Measurements from ENCODE around the gene TMPRSS2.

The TMPRSS2 gene

DNA sequence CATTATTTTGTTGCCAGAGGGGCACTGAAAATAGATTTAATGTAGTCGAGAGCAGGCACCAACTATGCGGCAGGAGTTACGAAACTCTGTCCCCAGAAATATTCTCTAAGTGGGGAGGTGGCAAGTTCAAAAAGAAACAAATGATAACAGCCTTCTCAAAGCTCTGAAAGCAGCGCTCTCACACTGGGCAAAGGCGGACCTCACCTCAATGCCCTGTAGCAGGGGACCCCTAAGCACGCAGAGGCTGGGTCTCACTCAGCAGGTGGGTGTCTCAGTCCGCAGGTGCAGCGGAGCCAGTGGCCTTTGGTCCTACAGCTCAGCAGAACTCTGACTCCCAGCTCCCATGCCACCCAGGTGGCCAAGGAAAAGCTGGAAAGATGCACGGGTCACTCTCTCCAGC, 21.8 kb upstream of the TMPRSS2 start:
- H3K27ac ChIP-seq (ENCODE audit: low read length) = no peak overlapping the region
- no peaks in the 10 kb centered on the region for H3K36me3 ChIP-seq (ENCODE audit: control insufficient read depth, low read depth, low read length)
- H3K9ac ChIP-seq (ENCODE audit: low read length) = no peak overlapping the region
- no peaks in the 10 kb centered on the region for H3K4me1 ChIP-seq (ENCODE audit: control insufficient read depth, low read depth, low read length)
- no peaks in the 10 kb centered on the region for H3K27me3 ChIP-seq (ENCODE audit: control insufficient read depth, insufficient read depth, low read length)
- no peaks in the 10 kb centered on the region for H3K9me3 ChIP-seq (ENCODE audit: control insufficient read depth, low read depth, low read length)
- no peak overlapping the region for H3K4me3 ChIP-seq (ENCODE audit: low read length)

GRCh38 chr21:41526478-41527087, 18.6 kb upstream of the TMPRSS2 start:
- H3K9ac ChIP-seq (ENCODE audit: low read length) = no peak overlapping the region
- H3K27me3 ChIP-seq (ENCODE audit: control insufficient read depth, insufficient read depth, low read length) = no peaks in the 10 kb centered on the region

DNA sequence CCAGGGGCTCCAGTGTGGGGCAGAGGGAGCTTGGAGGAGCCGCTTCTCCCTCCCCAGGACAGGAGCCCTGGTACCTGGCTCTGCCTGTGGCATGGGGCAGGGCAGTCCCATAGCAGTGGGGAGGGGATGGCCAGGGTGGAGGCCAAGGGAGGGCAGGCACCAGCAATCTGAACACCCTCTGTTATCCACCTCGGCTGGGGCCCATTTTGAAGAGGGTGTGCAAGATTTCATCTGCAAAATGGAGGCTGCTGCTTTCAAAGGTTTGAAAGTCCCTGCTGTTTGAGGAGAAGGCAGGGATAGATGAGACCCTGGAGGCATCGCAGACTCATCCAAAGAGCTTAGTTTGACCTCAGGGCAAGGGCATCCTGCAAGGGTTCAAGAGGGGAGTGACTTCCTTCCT, 15.2 kb upstream of the TMPRSS2 start:
- Histone ChIP-seq H3K9ac (ENCODE audit: low read length) (no peak overlapping the region), H3K9me3 (ENCODE audit: control insufficient read depth, low read depth, low read length) (no peaks in the 10 kb centered on the region), H3K36me3 (ENCODE audit: control insufficient read depth, low read depth, low read length) (no peaks in the 10 kb centered on the region), H3K4me1 (ENCODE audit: control insufficient read depth, low read depth, low read length) (no peaks in the 10 kb centered on the region), H3K27me3 (ENCODE audit: control insufficient read depth, insufficient read depth, low read length) (no peaks in the 10 kb centered on the region), H3K4me3 (ENCODE audit: low read length) (no peak overlapping the region), H3K27ac (ENCODE audit: low read length) (no peak overlapping the region)

More at GRCh38 chr21:41526478-41527087, 18.6 kb upstream of the TMPRSS2 start:
- no peaks in the 10 kb centered on the region for H3K4me1 ChIP-seq (ENCODE audit: control insufficient read depth, low read depth, low read length)
- H3K9me3 ChIP-seq (ENCODE audit: control insufficient read depth, low read depth, low read length) = no peaks in the 10 kb centered on the region
- H3K36me3 ChIP-seq (ENCODE audit: control insufficient read depth, low read depth, low read length) = no peaks in the 10 kb centered on the region
- no peak overlapping the region for H3K27ac ChIP-seq (ENCODE audit: low read length)
- no peak overlapping the region for H3K4me3 ChIP-seq (ENCODE audit: low read length)

GRCh38 chr21:41521489-41522027, 13.6 kb upstream of the TMPRSS2 start:
- Histone ChIP-seq H3K4me1 (ENCODE audit: control insufficient read depth, low read depth, low read length) (no peaks in the 10 kb centered on the region), H3K9me3 (ENCODE audit: control insufficient read depth, low read depth, low read length) (no peaks in the 10 kb centered on the region), H3K27me3 (ENCODE audit: control insufficient read depth, insufficient read depth, low read length) (no peaks in the 10 kb centered on the region), H3K27ac (ENCODE audit: low read length) (no peak overlapping the region), H3K4me3 (ENCODE audit: low read length) (no peak overlapping the region), H3K9ac (ENCODE audit: low read length) (no peak overlapping the region), H3K36me3 (ENCODE audit: control insufficient read depth, low read depth, low read length) (no peaks in the 10 kb centered on the region)

- Histone ChIP-seq H3K9ac (ENCODE audit: low read length) (no peak overlapping the region), H3K9me3 (ENCODE audit: control insufficient read depth, low read depth, low read length) (no peaks in the 10 kb centered on the region), H3K36me3 (ENCODE audit: control insufficient read depth, low read depth, low read length) (no peaks in the 10 kb centered on the region), H3K4me1 (ENCODE audit: control insufficient read depth, low read depth, low read length) (no peaks in the 10 kb centered on the region), H3K4me3 (ENCODE audit: low read length) (no peak overlapping the region), H3K27ac (ENCODE audit: low read length) (no peak overlapping the region), H3K27me3 (ENCODE audit: control insufficient read depth, insufficient read depth, low read length) (no peaks in the 10 kb centered on the region)
Measured at GRCh38 chr21:41520560-41521442, 12.8 kb upstream of the TMPRSS2 start.

DNA sequence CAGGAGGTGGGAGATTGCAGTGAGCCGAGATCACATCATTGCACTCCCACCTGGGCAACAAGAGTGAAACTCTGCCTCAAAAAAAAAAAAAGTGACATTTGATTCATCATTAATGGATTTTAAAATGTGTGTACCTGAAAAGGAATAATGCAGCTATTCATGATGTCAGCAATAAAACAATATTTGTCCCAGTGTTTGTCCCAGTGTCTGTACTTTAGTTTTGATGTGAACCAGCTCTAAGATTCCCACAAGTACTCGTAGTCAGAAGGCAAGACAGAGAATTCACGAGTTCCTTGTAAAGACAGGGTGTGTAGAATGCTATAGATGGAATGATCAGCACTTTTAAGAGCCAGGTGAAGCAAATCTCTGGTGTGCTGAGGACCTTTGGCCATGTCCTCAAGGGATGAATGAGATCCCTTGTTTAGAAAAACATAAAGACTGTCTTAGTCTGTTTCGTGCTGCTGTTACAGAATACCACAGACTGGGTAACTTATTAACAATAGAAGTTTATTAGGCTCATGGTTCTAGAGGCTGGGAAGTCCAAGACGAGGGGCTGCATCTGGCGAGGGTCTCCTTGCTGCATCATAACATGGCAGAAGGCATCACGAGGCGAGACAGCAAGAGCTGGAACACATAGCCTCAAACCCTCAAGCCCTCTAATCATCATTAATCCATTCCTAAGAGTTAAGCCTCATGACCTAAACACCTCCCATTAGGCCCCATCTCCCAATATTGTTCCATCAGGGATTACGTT, 12.0 kb upstream of the TMPRSS2 start:
- Histone ChIP-seq H3K27ac (ENCODE audit: low read length) (no peak overlapping the region), H3K4me3 (ENCODE audit: low read length) (no peak overlapping the region), H3K4me1 (ENCODE audit: control insufficient read depth, low read depth, low read length) (no peaks in the 10 kb centered on the region), H3K27me3 (ENCODE audit: control insufficient read depth, insufficient read depth, low read length) (no peaks in the 10 kb centered on the region), H3K9me3 (ENCODE audit: control insufficient read depth, low read depth, low read length) (no peaks in the 10 kb centered on the region), H3K36me3 (ENCODE audit: control insufficient read depth, low read depth, low read length) (no peaks in the 10 kb centered on the region), H3K9ac (ENCODE audit: low read length) (no peak overlapping the region)

DNA sequence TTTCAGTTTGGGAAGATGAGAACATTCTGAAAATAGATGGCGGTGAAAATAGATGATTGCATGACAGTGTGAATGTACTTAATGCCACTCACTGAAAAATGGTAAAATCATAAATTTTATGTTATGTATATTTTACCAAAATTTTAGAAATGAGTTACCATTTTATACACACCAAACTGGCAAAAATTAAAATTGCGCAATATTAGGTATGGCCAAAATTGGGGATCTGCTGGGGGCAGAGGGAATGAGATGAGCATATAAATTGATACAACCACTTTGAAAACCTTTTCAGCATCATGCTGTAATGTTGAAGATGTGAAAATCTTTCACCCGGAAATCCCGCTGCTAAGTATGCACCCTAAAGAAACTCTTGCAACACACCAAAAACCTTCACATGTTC, 10.8 kb upstream of the TMPRSS2 start:
- no peaks in the 10 kb centered on the region for H3K9me3 ChIP-seq (ENCODE audit: control insufficient read depth, low read depth, low read length)
- H3K36me3 ChIP-seq (ENCODE audit: control insufficient read depth, low read depth, low read length) = no peaks in the 10 kb centered on the region
- no peaks in the 10 kb centered on the region for H3K27me3 ChIP-seq (ENCODE audit: control insufficient read depth, insufficient read depth, low read length)
- H3K4me1 ChIP-seq (ENCODE audit: control insufficient read depth, low read depth, low read length) = no peaks in the 10 kb centered on the region
- no peak overlapping the region for H3K4me3 ChIP-seq (ENCODE audit: low read length)
- H3K9ac ChIP-seq (ENCODE audit: low read length) = no peak overlapping the region
- no peak overlapping the region for H3K27ac ChIP-seq (ENCODE audit: low read length)

GRCh38 chr21:41511858-41512257, 3.9 kb upstream of the TMPRSS2 start:
- no peaks in the 10 kb centered on the region for H3K36me3 ChIP-seq (ENCODE audit: control insufficient read depth, low read depth, low read length)
- no peak overlapping the region for H3K4me3 ChIP-seq (ENCODE audit: low read length)
- no peak overlapping the region for H3K27ac ChIP-seq (ENCODE audit: low read length)
- no peaks in the 10 kb centered on the region for H3K9me3 ChIP-seq (ENCODE audit: control insufficient read depth, low read depth, low read length)
- H3K4me1 ChIP-seq (ENCODE audit: control insufficient read depth, low read depth, low read length) = peaks cover 3% of the 10 kb centered on the region
- H3K27me3 ChIP-seq (ENCODE audit: control insufficient read depth, insufficient read depth, low read length) = peaks cover 28% of the 10 kb centered on the region
- H3K9ac ChIP-seq (ENCODE audit: low read length) = no peak overlapping the region

- H3K4me3 ChIP-seq (ENCODE audit: low read length) = no peak overlapping the region
- peaks cover 12% of the 10 kb centered on the region for H3K4me1 ChIP-seq (ENCODE audit: control insufficient read depth, low read depth, low read length)
- H3K27ac ChIP-seq (ENCODE audit: low read length) = no peak overlapping the region
- peaks cover 41% of the 10 kb centered on the region for H3K27me3 ChIP-seq (ENCODE audit: control insufficient read depth, insufficient read depth, low read length)
- no peak overlapping the region for H3K9ac ChIP-seq (ENCODE audit: low read length)
- H3K9me3 ChIP-seq (ENCODE audit: control insufficient read depth, low read depth, low read length) = no peaks in the 10 kb centered on the region
- no peaks in the 10 kb centered on the region for H3K36me3 ChIP-seq (ENCODE audit: control insufficient read depth, low read depth, low read length)
Measured at GRCh38 chr21:41510500-41510899, 2.5 kb upstream of the TMPRSS2 start.

GRCh38 chr21:41509733-41510132, 1.8 kb upstream of the TMPRSS2 start:
- H3K27me3 ChIP-seq (ENCODE audit: control insufficient read depth, insufficient read depth, low read length) = peaks cover 49% of the 10 kb centered on the region
- H3K9ac ChIP-seq (ENCODE audit: low read length) = no peak overlapping the region
- no peak overlapping the region for H3K4me3 ChIP-seq (ENCODE audit: low read length)
- no peaks in the 10 kb centered on the region for H3K36me3 ChIP-seq (ENCODE audit: control insufficient read depth, low read depth, low read length)
- H3K27ac ChIP-seq (ENCODE audit: low read length) = no peak overlapping the region
- peaks cover 12% of the 10 kb centered on the region for H3K4me1 ChIP-seq (ENCODE audit: control insufficient read depth, low read depth, low read length)
- H3K9me3 ChIP-seq (ENCODE audit: control insufficient read depth, low read depth, low read length) = no peaks in the 10 kb centered on the region

DNA sequence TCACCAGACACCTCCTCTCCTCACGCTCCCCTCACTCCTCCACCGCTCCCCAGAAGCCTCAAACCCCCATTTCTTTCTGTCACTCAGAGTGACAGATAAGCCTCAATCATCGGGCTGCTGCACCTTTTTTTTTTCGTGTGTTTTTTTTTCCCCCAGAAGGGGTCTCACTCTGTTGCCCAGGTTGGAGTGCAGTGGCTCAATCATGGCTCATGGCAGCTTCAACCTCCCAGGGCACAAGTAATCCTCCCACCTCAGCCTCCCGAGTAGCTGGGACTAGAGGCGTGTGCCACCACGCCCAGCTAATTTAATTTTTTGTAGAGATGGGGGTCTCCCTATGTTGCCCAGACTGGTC, 1.2 kb upstream of the TMPRSS2 start:
- H3K9me3 ChIP-seq (ENCODE audit: control insufficient read depth, low read depth, low read length) = no peaks in the 10 kb centered on the region
- H3K9ac ChIP-seq (ENCODE audit: low read length) = no peak overlapping the region
- no peak overlapping the region for H3K27ac ChIP-seq (ENCODE audit: low read length)
- no peaks in the 10 kb centered on the region for H3K36me3 ChIP-seq (ENCODE audit: control insufficient read depth, low read depth, low read length)
- H3K27me3 ChIP-seq (ENCODE audit: control insufficient read depth, insufficient read depth, low read length) = peaks cover 50% of the 10 kb centered on the region
- H3K4me1 ChIP-seq (ENCODE audit: control insufficient read depth, low read depth, low read length) = peaks cover 12% of the 10 kb centered on the region
- peak overlapping the region; percentile 59 for H3K4me3 ChIP-seq (ENCODE audit: low read length)

Data from iPS-18a (cell line).